MCF 10A (cell line): ENCODE results near the gene FBXL15. TPM values are rescaled to one million over a fixed set of nuclear protein-coding genes. Genes with fewer than 3 reads are reported as not detected.

Experiments
- BruUV-seq: library from RNA; stranded (reverse); fragments of 400-500 nt; replicated peaks from 2 replicates; lab custom pipeline; 2021; lab: Mats Ljungman, UMichigan
- CTCF ChIA-PET: fragments of 300-600 bp; sonication (Branson Sonifier 250); formaldehyde crosslinking; extraction: SDS; loops from one replicate; lab custom pipeline; 2021; ENCODE audit warnings: antibody characterized with exemption, inconsistent platforms; lab: Yijun Ruan, JAX
- POLR2A ChIA-PET: fragments of 300-600, 350-650 bp; sonication (Branson Sonifier 250); formaldehyde crosslinking; extraction: SDS; loops from one replicate; lab custom pipeline; 2020; ENCODE audit warnings: antibody characterized with exemption, inconsistent platforms; lab: Yijun Ruan, JAX
- DNase-seq: peaks from one replicate; pipeline ENCODE4 v3.0.0-alpha.2; 2018; ENCODE audit not compliant: unreplicated experiment
- H3K27ac Mint-ChIP-seq: one replicate; pipeline ENCODE4 v1.8.0; 2022; ENCODE audit warnings: mild to moderate bottlenecking, low read depth, mixed read lengths; ENCODE audit not compliant: unreplicated experiment
- H3K27me3 Mint-ChIP-seq: one replicate; pipeline ENCODE4 v1.8.0; 2022; ENCODE audit warnings: mixed read lengths; ENCODE audit not compliant: insufficient read depth, unreplicated experiment
- H3K36me3 Mint-ChIP-seq: one replicate; pipeline ENCODE4 v1.8.0; 2022; ENCODE audit warnings: mild to moderate bottlenecking, moderate library complexity, mixed read lengths; ENCODE audit not compliant: insufficient read depth, unreplicated experiment
- H3K4me1 Mint-ChIP-seq: one replicate; pipeline ENCODE4 v1.8.0; 2022; ENCODE audit warnings: mixed read lengths; ENCODE audit not compliant: insufficient read depth, unreplicated experiment
- H3K4me3 Mint-ChIP-seq: one replicate; pipeline ENCODE4 v1.8.0; 2022; ENCODE audit warnings: mild to moderate bottlenecking, moderate library complexity, mixed read lengths; ENCODE audit not compliant: unreplicated experiment
- H3K9me3 Mint-ChIP-seq: one replicate; pipeline ENCODE4 v1.8.0; 2022; ENCODE audit warnings: mixed read lengths; ENCODE audit not compliant: unreplicated experiment
- CTCF ChIP-seq: fragments of 200-600 bp; IDR thresholded peaks from one replicate; pipeline ENCODE4 v1.8.0; 2022; ENCODE audit warnings: antibody characterized with exemption, mild to moderate bottlenecking; ENCODE audit not compliant: unreplicated experiment
- intact Hi-C: fragments of 100-400 bp; cut with micrococcal nuclease; formaldehyde crosslinking; loops from 2 replicates; pipeline ENCODE4 v1.14.1; 2022
- total RNA-seq: library from RNA; stranded (reverse); gene quantifications from 2 replicates; pipeline ENCODE4 v1.2.3, GENCODE V29; 2022

FBXL15 gene
- total RNA-seq, 1 experiment from 2014 or later, result 11.3 TPM

GRCh38 chr10:102407425-102408130 is 13.1 kb upstream of the FBXL15 start:
- H3K27ac Mint-ChIP-seq, result no peak overlapping the region
- H3K4me3 Mint-ChIP-seq, result no peak overlapping the region
- H3K4me1 Mint-ChIP-seq, result peaks cover under 1% of the 10 kb centered on the region
- ChIA-PET CTCF (interaction anchor here (0.5 to 1.5 kb wide), 5 partner anchors 14 to 55 kb away, joined by 3 to 11 read pairs (median 3); no protein-coding TSS in a partner anchor), POLR2A (interaction anchor here (1.0 kb wide), 1 partner anchor 13 kb away, joined by 4 read pairs; the partner anchor contains the start of gene FBXL15)
- no TSS peak for BruUV-seq
- no peak for DNase-seq
- intact Hi-C loops, result no loop called here
- peaks cover 47% of the 10 kb centered on the region for H3K27me3 Mint-ChIP-seq
- no peak for TF ChIP-seq CTCF
- H3K9me3 Mint-ChIP-seq, result no peaks in the 10 kb centered on the region
- peaks cover 4% of the 10 kb centered on the region for H3K36me3 Mint-ChIP-seq

GRCh38 chr10:102408131-102408727 is 12.4 kb upstream of the FBXL15 start:
- H3K27me3 Mint-ChIP-seq, result peaks cover 53% of the 10 kb centered on the region

GRCh38 chr10:102408728-102409603 is 11.7 kb upstream of the FBXL15 start:
- no peak for TF ChIP-seq CTCF
- Mint-ChIP-seq H3K27ac (no peak overlapping the region), H3K36me3 (no peaks in the 10 kb centered on the region), H3K9me3 (no peaks in the 10 kb centered on the region), H3K4me3 (peak overlapping the region; percentile 55), H3K27me3 (peaks cover 53% of the 10 kb centered on the region), H3K4me1 (no peaks in the 10 kb centered on the region)
- CTCF ChIA-PET, result interaction anchor here (1.5 kb wide), 1 partner anchor 9 kb away, joined by 9 read pairs; no protein-coding TSS in a partner anchor
- intact Hi-C loops, result no loop called here
- POLR2A ChIA-PET, result interaction anchor here (0.5 to 1.9 kb wide), 4 partner anchors 11 to 28 kb away, joined by 3 to 9 read pairs (median 5); partner anchors contain the start of genes CUEDC2, FBXL15 and NFKB2
- no peak for DNase-seq
- no TSS peak for BruUV-seq

More at GRCh38 chr10:102408131-102408727, 12.4 kb upstream of the FBXL15 start:
- BruUV-seq, result no TSS peak
- H3K36me3 Mint-ChIP-seq, result peaks cover 4% of the 10 kb centered on the region
- DNase-seq, result no peak
- TF ChIP-seq CTCF, result no peak
- H3K4me1 Mint-ChIP-seq, result no peaks in the 10 kb centered on the region
- intact Hi-C loops, result no loop called here
- no peak overlapping the region for H3K4me3 Mint-ChIP-seq
- ChIA-PET CTCF (interaction anchor here (1.5 kb wide), 3 partner anchors 15 to 55 kb away, joined by 3 to 11 read pairs (median 3); no protein-coding TSS in a partner anchor), POLR2A (interaction anchor here (1.0 kb wide), 1 partner anchor 12 kb away, joined by 4 read pairs; the partner anchor contains the start of gene FBXL15)
- no peak overlapping the region for H3K27ac Mint-ChIP-seq
- no peaks in the 10 kb centered on the region for H3K9me3 Mint-ChIP-seq
